Amniotic stem cell (primary cell): ENCODE measurements around the gene ACBD4.

Experiments
- DNase-seq: peaks from one replicate; lab custom pipeline; 2025; lab: John Stamatoyannopoulos, UW

ACBD4 gene

GRCh38 chr17:45155483-45155882, 20.0 kb downstream of the ACBD4 start:
- DNase-seq: no peak

GRCh38 chr17:45156242-45156641, 20.8 kb downstream of the ACBD4 start:
- no peak for DNase-seq

DNA sequence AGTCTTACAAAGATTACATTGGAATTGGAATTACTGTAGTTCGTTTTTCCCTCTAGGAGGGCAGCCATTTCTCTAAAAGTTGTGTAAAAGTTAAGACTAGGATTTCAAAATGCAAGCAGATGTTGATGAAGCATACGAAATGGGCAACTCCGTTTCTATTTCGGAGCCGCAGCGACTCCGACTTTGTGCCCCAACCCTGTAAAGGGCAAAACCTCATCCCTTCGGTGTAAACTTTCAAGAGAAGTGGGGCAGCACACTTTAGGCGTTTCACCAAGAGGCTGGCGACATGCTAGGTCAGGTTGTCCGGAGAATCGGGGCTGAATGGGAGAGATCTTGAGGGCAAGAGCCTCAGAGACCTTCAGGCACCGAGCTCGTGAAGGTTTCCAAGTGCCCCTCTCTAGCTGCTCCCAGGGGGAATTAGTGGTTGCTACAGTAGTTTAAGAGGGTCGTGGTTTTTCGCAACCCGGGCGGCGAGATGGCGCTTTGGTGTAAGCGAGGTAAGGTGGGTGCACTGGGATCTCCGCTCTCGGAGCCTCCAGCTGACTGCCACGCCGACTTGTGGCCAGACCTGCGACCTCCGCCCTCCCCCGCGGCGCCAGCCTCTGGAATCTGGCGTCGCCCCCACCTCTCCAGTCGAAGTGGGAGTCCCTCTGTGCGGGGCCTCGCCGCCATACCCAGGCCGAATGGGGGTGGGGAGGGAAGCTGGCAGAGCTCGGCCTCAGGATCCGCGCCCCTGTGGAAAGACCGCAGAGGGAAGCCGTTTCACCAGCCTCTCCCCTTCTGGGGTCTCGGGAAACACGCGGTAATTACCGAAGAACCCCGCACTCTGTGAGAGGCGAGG, 25.2 kb downstream of the ACBD4 start:
- no peak for DNase-seq

GRCh38 chr17:45161288-45162024, 26.0 kb downstream of the ACBD4 start, which contains the start of gene HEXIM2:
TSS of gene HEXIM2 (plus strand) at chr17:45161875. CDS start at chr17:45162794, 919 bp downstream.
- DNase-seq: peak; percentile 100

DNA sequence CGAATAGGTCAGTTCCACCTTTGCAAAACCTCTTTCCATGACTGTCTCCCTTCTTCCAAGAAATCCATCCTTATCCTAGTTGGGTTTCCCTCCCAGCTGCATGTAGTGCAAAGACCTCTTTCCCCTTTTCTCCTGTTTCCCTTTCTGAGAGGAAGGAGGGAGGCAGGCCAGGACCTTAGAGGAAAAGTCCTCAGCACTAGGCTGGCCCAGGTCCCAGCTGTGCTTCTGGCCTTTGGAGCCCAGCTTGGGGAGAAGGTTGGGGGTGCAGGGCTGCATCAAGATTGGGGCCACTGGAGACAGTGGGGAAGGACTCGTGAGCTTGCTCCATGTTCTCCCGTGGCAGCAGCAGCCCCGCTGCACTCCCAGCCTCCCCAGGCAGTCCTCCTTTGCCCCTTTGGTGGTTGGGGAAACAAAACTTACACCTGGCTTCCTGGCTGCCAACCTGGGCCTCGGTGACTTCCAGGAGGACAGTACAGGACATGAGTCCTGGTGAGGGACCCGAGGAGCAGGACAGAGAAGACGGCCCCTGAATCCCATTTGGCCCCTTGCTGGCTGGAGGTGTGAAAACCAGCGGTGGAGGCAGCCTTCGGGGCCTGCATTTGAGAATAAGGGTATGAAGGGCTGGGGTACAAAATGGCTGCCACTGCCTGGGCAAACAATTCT, 26.7 kb downstream of the ACBD4 start:
- DNase-seq: no peak

GRCh38 chr17:45164734-45165269, 29.3 kb downstream of the ACBD4 start:
- no peak for DNase-seq

DNA sequence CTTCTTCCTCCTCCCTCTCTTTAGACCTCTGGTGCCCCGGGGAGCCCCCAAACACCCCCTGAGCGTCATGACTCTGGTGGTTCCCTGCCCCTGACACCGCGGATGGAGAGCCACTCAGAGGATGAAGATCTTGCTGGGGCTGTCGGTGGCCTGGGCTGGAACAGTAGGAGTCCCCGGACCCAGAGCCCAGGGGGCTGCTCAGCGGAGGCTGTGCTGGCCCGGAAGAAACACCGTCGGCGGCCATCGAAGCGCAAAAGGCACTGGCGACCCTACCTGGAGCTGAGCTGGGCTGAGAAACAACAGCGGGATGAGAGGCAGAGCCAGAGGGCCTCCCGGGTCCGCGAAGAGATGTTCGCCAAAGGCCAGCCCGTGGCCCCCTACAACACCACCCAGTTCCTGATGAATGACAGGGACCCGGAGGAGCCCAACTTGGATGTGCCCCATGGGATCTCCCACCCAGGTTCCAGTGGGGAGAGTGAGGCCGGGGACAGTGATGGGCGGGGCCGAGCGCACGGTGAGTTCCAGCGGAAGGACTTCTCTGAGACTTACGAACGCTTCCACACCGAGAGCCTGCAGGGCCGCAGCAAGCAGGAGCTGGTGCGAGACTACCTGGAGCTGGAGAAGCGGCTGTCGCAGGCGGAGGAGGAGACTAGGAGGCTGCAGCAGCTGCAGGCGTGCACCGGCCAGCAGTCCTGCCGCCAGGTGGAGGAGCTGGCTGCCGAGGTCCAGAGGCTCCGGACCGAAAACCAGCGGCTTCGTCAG, 33.7 kb downstream of the ACBD4 start:
- no peak for DNase-seq

- no peak for DNase-seq
These were observed 34.9 kb downstream of the ACBD4 start for GRCh38 chr17:45170280-45170930.

DNA sequence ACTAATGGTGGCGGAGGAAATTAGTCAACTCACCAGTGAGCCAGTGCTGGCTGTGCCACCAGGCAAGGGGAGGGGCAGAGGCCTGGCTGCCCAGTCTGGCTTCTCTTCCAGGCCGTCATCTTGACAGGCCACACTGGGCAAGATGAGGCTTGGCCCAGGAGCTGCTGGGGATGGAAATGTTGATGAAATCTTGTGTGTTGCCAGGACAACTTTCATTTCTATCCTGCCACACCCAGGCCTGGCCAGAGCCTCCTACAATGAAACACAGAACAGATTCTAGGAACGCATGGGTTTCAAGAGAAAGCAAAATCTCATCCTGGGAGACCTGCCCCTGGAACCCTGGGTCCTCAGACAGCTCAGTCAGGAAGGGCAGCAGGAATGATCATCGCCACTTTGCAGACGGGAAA, 35.4 kb downstream of the ACBD4 start:
- no peak for DNase-seq

DNA sequence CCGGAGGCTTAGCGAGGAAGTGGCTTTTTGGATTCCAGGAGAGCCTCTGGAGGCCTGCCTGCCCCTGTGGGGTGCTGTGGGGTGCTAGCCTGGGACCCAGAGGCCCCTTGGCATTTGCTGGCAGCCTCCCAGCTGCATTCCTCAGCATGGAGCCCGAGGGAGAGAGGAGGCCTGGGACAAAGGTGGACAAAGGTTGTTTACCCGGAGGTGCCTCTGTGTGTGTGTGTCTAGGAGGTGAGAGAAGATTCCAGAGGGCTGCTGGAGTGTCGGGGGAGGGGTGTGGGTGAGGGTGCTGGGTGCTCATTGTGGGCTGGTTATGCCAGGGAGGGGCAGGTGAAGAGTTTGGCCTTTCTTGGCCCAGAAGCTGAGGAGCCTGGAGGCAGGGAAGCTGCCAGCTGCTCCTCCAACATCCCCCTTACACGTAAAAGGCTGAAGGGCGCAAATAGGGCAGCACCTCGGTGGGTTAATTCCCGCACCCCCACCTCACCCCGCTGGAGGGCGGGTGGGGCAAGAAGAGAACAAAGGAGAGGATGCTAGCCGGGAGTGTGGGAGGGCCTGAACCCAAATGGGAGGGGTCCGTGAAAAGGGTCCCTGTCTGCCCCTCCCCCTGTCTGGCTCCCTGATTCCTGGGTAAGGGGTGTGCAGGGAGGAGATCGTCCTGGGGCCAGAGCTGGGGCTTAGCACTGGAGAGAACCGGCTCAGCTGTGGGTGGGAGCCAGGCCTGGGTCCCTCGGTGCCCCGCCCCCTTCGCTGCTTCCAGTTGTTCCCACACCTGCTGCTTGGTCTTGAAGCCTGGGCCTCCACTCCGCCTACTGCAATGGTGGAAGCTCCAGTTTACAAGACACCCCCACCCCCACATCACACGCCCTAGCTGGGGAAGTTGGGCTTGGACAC, 36.1 kb downstream of the ACBD4 start:
- no peak for DNase-seq

- no peak for DNase-seq
These were observed 36.7 kb downstream of the ACBD4 start for GRCh38 chr17:45172232-45172540.

GRCh38 chr17:45172541-45173286, 37.2 kb downstream of the ACBD4 start:
- no peak for DNase-seq

- DNase-seq: no peak
These were observed 40.2 kb downstream of the ACBD4 start for GRCh38 chr17:45175759-45176115.

GRCh38 chr17:45177563-45177962, 42.1 kb downstream of the ACBD4 start:
- DNase-seq: no peak

DNA sequence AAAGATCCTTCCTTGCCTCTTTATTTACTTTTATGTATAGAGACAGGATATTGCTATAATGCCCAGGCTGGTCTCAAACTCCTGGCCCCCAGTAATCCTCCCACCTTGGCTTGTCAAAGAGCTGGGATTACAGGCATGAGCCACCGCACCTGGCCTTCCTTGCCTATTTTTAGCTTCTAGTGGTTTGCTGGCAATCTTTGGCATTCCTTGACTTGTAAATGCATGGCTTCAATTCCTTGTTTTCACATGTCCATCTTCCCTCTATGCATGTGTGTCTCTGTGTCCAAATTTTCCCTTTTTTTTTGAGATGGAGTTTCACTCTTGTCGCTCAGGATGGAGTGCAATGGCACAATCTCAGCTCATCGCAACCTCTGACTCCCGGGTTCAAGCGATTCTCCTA, 48.7 kb downstream of the ACBD4 start:
- no peak for DNase-seq

GRCh38 chr17:45186801-45187354, 51.4 kb downstream of the ACBD4 start:
- DNase-seq: no peak

DNA sequence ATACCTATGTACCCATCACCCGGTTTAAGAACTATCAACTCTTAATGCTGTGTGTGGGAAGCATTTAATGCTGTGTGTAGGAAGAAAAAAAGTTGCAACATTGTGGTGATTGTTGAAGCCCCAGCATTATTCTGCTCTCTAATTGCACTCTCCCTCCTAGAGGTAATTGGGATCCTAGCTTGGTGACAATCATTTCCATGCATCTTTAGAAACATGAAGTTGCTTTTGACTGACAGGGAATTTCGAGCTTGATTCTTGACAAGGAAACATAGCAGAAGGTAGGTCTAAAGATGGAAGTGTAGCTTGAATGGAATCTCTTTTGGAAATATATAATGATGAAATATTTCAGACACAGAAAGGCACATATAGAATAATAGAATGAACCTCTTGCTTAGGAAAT, 53.5 kb downstream of the ACBD4 start:
- no peak for DNase-seq

GRCh38 chr17:45190503-45191255, 55.2 kb downstream of the ACBD4 start:
- DNase-seq: no peak
